IPS-11a (cell line): ENCODE measurements around the gene ZNF672.
A peak's percentile ranks its signal among the peaks of the same experiment; 100 is the strongest.
"Not testable (repeated sequence)": the region's sequence is repeated elsewhere in the genome, so short reads cannot be mapped to it uniquely, and the experiment has no call there.

Source experiments
- H3K4me3 ChIP-seq: one replicate; pipeline ENCODE4 v1.5.1; 2013; ENCODE audit warnings: low read depth, low read length, control low read depth

The ZNF672 gene

GRCh38 chr1:248852481-248853405 is 14.7 kb downstream of the ZNF672 start:
- no peak overlapping the region for H3K4me3 ChIP-seq

- H3K4me3 ChIP-seq: no peak overlapping the region
These were observed 15.8 kb downstream of the ZNF672 start for GRCh38 chr1:248853663-248854375.

DNA sequence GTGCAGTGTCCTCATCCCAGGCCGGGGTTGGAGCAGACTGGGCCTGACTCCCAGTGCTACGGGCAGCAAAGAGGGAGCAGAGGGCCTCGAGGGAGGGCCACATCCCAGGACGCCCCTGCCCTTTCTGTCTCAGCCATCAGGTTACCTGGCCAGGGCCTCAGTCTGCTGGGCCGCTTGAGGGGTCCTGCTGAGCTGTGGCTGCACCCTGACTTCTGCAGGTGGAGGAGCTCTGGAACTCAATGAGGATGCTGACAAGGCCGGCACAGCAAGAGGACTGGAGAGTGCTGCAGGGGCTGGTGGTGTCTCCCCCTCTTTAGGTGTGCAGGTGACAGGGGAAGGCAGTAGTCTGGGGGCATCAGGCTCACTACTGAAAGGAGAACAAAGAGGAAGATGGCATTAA is 17.6 kb downstream of the ZNF672 start:
- no peak overlapping the region for H3K4me3 ChIP-seq

GRCh38 chr1:248856176-248856575 is 18.2 kb downstream of the ZNF672 start:
- H3K4me3 ChIP-seq: no peak overlapping the region

GRCh38 chr1:248857201-248857600 is 19.2 kb downstream of the ZNF672 start:
- no peak overlapping the region for H3K4me3 ChIP-seq

- peak overlapping the region; percentile 67 for H3K4me3 ChIP-seq
These were observed 19.7 kb downstream of the ZNF672 start for GRCh38 chr1:248857749-248858095.

DNA sequence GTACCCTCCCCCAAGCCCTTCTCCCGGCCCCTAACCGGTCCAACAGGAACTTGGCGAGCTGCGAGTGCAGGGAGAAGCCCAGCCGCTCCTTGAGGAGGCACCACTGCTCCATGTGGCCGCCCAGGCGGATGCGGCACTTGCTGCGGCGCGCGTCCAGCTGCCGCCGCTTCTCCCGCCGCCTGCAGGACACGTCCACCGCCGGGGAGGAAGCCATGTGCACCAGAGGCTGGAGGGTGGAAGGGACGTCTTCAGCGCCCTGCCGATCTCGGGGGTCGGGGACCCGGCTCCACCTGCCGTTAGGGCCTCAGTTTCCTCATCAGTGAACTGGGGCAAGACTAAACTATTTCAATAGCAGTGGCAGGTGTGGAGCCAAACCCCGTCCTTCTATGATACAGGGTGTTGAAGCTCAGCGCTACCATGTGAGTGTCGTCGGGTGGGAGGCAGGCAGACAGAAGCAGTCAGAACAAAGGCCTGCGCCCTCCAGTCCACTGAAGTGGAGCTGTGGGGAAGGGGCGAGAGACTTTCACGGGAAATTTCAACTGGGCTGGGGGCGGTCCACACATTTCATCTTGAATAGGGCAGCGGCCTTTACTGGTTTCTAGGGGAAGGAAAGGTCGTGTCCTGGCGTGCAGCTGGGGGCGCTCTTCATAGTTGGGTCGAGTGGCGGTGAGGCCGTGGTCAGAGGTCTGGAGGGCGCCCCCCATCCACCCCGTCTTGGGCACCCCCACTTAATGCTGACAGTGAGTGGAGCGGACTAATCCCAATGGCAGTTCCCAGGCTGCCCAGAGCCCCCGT is 20.3 kb downstream of the ZNF672 start:
- H3K4me3 ChIP-seq: peak overlapping the region; percentile 67

- peak within 1 kb of the TSS; percentile 91 for H3K4me3 ChIP-seq
These were observed 21.2 kb downstream of the ZNF672 start, which contains the start of gene ZNF692 for GRCh38 chr1:248858891-248859889. TSS of gene ZNF692 (minus strand) at chr1:248859085. CDS start at chr1:248858309, 776 bp downstream.

GRCh38 chr1:248860007-248860406 is 22.0 kb downstream of the ZNF672 start:
- no peak overlapping the region for H3K4me3 ChIP-seq

- no peak overlapping the region for H3K4me3 ChIP-seq
These were observed 23.6 kb downstream of the ZNF672 start for GRCh38 chr1:248861616-248862015.

GRCh38 chr1:248862695-248862997 is 24.6 kb downstream of the ZNF672 start:
- peak overlapping the region; percentile 56 for H3K4me3 ChIP-seq

DNA sequence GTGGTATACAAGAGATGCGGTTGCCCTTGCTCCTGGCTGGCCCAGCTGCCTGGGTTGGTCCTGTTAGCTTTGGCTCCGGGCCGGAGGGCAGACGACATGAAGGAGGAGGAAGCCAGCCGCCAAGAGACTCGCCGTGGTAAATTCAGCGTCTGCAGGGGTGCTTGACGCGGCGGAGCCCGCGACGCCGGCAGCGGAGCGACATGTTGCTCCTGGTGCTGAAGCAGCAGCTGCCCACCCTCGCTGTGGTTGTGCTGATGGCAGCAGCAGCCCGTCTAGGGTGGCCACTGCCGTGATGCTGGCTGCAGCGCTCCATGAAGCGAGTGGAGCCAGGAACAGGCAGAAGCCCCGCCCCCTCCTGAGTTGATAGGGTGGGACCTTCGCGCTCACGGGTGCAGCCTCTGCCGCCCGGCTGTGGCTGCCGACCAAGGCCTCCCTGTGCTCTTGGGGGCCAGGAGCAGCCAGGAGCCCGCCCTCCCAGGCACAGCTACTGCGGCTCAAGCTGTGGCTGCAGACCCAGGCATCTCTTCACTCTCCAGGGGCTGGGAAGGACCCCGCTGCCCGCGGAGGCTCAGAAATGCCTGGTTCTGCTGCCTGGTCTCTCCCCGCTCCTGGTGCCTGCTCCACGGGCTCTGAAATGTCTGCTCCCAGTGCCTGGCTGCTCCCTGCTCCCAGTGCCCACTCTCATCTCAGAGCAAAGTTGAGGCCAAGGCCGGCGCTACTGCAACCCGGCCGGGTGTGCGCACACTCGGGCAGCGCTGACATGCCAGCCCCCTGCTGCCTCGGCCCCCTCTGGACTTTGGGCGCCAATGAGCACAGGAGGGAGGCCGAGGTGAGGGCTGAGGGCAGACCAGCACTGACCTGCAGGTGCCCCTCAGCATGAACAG is 25.2 kb downstream of the ZNF672 start:
- H3K4me3 ChIP-seq: peak overlapping the region; percentile 56

- no peak overlapping the region for H3K4me3 ChIP-seq
These were observed 33.9 kb downstream of the ZNF672 start for GRCh38 chr1:248871837-248872401.

- H3K4me3 ChIP-seq: peak overlapping the region; percentile 65
These were observed 34.9 kb downstream of the ZNF672 start for GRCh38 chr1:248872752-248873408.

GRCh38 chr1:248873409-248873992 is 35.5 kb downstream of the ZNF672 start:
- peak overlapping the region; percentile 65 for H3K4me3 ChIP-seq

DNA sequence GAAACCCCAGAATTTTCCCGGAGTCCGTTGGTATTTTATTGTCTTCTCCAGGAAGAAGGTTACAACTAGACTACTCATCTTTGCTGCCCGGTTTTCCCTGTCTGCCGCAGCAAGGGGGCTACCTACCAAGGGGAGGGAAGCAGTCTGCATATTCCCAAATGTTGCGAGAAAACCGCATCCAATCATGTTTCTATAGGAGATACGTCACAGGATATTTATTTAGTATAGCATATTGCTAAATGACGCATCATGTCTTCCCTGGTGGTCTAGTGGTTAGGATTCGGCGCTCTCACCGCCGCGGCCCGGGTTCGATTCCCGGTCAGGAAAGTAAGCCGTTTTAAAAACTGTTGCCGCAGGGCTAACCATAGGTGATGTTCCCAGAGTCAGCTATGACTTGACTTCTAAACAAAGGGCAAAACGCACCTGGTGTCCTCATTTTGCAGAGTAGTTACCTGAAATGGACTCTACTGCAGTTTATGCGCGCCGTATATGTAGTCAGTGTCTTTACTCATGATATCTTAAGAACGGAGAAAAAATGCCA is 36.0 kb downstream of the ZNF672 start:
- H3K4me3 ChIP-seq: peak overlapping the region; percentile 65

GRCh38 chr1:248881261-248881660 is 43.2 kb downstream of the ZNF672 start:
- H3K4me3 ChIP-seq: no peak overlapping the region

DNA sequence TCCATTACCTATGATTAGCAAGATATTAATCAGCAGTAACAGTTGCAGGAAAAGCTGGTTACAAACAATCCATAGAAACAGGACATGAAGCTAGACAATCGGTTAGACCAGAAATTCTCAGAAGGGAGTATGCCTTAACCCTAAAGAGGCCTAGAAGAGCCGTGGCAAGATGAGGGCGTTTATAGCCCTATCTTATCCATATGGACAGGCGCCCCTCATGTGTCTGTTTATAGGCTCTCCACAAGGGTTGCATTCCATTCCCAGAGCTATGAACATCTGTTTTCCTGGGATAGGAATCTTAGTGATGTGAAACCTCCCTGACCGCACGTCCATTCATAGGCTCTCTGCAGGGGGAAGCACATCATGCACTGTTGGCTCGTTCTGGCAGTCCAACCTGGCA is 44.4 kb downstream of the ZNF672 start:
- not testable (repeated sequence) for H3K4me3 ChIP-seq
